ENCODE results near the gene SNURF. TPM values are rescaled to one million over a fixed set of nuclear protein-coding genes. Genes with fewer than 3 reads are reported as not detected.
"Not testable (repeated sequence)": the region's sequence is repeated elsewhere in the genome, so short reads cannot be mapped to it uniquely, and the experiment has no call there.

The SNURF gene
- polyA plus RNA-seq, 1 donor (not counting 4 experiments of a cell fraction or from before 2014, with no cell fraction given), result 11.1 TPM

GRCh38 chr15:24917431-24917830 is 37.4 kb upstream of the SNURF start:
- no peak for DNase-seq (ENCODE audit: low read depth, low spot score)
- Histone ChIP-seq H3K4me3 (ENCODE audit: control insufficient read depth in 2 of 3, extremely low read depth in 1 of 3, insufficient read depth in 2 of 3, low read depth in 1 of 3, low read length in 3 of 3) (no peak overlapping the region), H3K27me3 (ENCODE audit: control insufficient read depth, extremely low read depth, insufficient read depth, low read length) (no peaks in the 10 kb centered on the region), H2AFZ (ENCODE audit: control insufficient read depth, low read length) (no peak overlapping the region), H3K9ac (ENCODE audit: control insufficient read depth, extremely low read depth, insufficient read depth, low read length) (no peak overlapping the region), H3K9me1 (ENCODE audit: control insufficient read depth, extremely low read depth, insufficient read depth, low read length) (no peaks in the 10 kb centered on the region), H3K9me3 (ENCODE audit: control insufficient read depth, low read depth, low read length) (peaks cover 2% of the 10 kb centered on the region), H3K27ac (ENCODE audit: control insufficient read depth, insufficient read depth, low read length) (no peak overlapping the region), H3K79me2 (ENCODE audit: control insufficient read depth, insufficient read depth, low read length) (no peaks in the 10 kb centered on the region), H3K4me1 (ENCODE audit: control insufficient read depth, extremely low read depth, insufficient read depth, low read length) (no peaks in the 10 kb centered on the region), H3K36me3 (ENCODE audit: control insufficient read depth in 2 of 2, extremely low read depth in 1 of 2, insufficient read depth in 2 of 2, low read length in 2 of 2) (no peaks in the 10 kb centered on the region), H4K20me1 (ENCODE audit: control insufficient read depth, extremely low read depth, insufficient read depth, low read length) (no peaks in the 10 kb centered on the region), H3K4me2 (ENCODE audit: control insufficient read depth, extremely low read depth, insufficient read depth, low read depth, low read length) (no peak overlapping the region)
- dilution Hi-C loops (cut with MboI; ENCODE audit: extremely low pct_ligation_motif_present, low sequenced_read_pairs), result no loop called here
- no peak for FAIRE-seq
- TF ChIP-seq, protein P1, sequence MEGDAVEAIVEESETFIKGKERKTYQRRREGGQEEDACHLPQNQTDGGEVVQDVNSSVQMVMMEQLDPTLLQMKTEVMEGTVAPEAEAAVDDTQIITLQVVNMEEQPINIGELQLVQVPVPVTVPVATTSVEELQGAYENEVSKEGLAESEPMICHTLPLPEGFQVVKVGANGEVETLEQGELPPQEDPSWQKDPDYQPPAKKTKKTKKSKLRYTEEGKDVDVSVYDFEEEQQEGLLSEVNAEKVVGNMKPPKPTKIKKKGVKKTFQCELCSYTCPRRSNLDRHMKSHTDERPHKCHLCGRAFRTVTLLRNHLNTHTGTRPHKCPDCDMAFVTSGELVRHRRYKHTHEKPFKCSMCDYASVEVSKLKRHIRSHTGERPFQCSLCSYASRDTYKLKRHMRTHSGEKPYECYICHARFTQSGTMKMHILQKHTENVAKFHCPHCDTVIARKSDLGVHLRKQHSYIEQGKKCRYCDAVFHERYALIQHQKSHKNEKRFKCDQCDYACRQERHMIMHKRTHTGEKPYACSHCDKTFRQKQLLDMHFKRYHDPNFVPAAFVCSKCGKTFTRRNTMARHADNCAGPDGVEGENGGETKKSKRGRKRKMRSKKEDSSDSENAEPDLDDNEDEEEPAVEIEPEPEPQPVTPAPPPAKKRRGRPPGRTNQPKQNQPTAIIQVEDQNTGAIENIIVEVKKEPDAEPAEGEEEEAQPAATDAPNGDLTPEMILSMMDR (optimal IDR thresholded peaks at IDR 0.05 in 1 of 3, IDR thresholded peaks at IDR 0.05 in 1 of 3, conservative IDR thresholded peaks at IDR 0.05 in 1 of 3; ENCODE audit: extremely low read depth in 1 of 3, insufficient read depth in 2 of 3, low read length in 3 of 3), result no peak
- no peak for TF ChIP-seq EZH2 (IDR thresholded peaks at IDR 0.05; ENCODE audit: low read length)

GRCh38 chr15:24919446-24919845 is 35.3 kb upstream of the SNURF start:
- FAIRE-seq (no peak), DNase-seq (ENCODE audit: low read depth, low spot score) (no peak)
- H3K4me3 ChIP-seq (ENCODE audit: control insufficient read depth in 2 of 3, extremely low read depth in 1 of 3, insufficient read depth in 2 of 3, low read depth in 1 of 3, low read length in 3 of 3), result no peak overlapping the region
- no peaks in the 10 kb centered on the region for H3K36me3 ChIP-seq (ENCODE audit: control insufficient read depth in 2 of 2, extremely low read depth in 1 of 2, insufficient read depth in 2 of 2, low read length in 2 of 2)
- H2AFZ ChIP-seq (ENCODE audit: control insufficient read depth, low read length), result no peak overlapping the region
- H4K20me1 ChIP-seq (ENCODE audit: control insufficient read depth, extremely low read depth, insufficient read depth, low read length), result no peaks in the 10 kb centered on the region
- H3K9me3 ChIP-seq (ENCODE audit: control insufficient read depth, low read depth, low read length), result peaks cover 2% of the 10 kb centered on the region
- no peaks in the 10 kb centered on the region for H3K79me2 ChIP-seq (ENCODE audit: control insufficient read depth, insufficient read depth, low read length)
- H3K4me1 ChIP-seq (ENCODE audit: control insufficient read depth, extremely low read depth, insufficient read depth, low read length), result no peaks in the 10 kb centered on the region
- H3K9me1 ChIP-seq (ENCODE audit: control insufficient read depth, extremely low read depth, insufficient read depth, low read length), result no peaks in the 10 kb centered on the region
- TF ChIP-seq EZH2 (IDR thresholded peaks at IDR 0.05; ENCODE audit: low read length), result no peak
- TF ChIP-seq, protein P1 (optimal IDR thresholded peaks at IDR 0.05 in 1 of 3, IDR thresholded peaks at IDR 0.05 in 1 of 3, conservative IDR thresholded peaks at IDR 0.05 in 1 of 3; ENCODE audit: extremely low read depth in 1 of 3, insufficient read depth in 2 of 3, low read length in 3 of 3), result no peak
- dilution Hi-C loops (cut with MboI; ENCODE audit: extremely low pct_ligation_motif_present, low sequenced_read_pairs), result no loop called here
- H3K9ac ChIP-seq (ENCODE audit: control insufficient read depth, extremely low read depth, insufficient read depth, low read length), result no peak overlapping the region
- no peak overlapping the region for H3K4me2 ChIP-seq (ENCODE audit: control insufficient read depth, extremely low read depth, insufficient read depth, low read depth, low read length)
- H3K27ac ChIP-seq (ENCODE audit: control insufficient read depth, insufficient read depth, low read length), result no peak overlapping the region
- H3K27me3 ChIP-seq (ENCODE audit: control insufficient read depth, extremely low read depth, insufficient read depth, low read length), result no peaks in the 10 kb centered on the region

DNA sequence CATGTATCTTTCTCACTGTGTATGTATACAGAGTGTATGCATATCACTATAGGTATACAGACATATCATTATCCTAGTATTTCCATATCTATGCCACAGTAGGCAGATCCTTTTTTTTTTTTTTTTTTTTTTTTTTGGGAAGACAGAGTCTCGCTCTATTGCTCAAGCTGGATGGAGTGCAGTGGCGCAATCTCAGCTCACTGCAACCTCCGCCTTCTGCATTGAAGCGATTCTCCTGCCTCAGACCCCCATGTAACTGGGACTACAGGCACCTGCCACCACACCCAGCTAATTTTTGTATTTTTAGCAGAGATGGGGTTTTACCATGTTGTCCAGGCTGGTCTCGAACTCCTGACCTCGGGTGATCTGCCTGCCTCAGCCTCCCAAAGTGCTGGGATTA is 32.0 kb upstream of the SNURF start:
- H3K4me2 ChIP-seq (ENCODE audit: control insufficient read depth, extremely low read depth, insufficient read depth, low read depth, low read length); H2AFZ ChIP-seq (ENCODE audit: control insufficient read depth, low read length); FAIRE-seq; H3K27ac ChIP-seq (ENCODE audit: control insufficient read depth, insufficient read depth, low read length); dilution Hi-C loops (cut with MboI; ENCODE audit: extremely low pct_ligation_motif_present, low sequenced_read_pairs); H3K27me3 ChIP-seq (ENCODE audit: control insufficient read depth, extremely low read depth, insufficient read depth, low read length); H3K36me3 ChIP-seq (ENCODE audit: control insufficient read depth in 2 of 2, extremely low read depth in 1 of 2, insufficient read depth in 2 of 2, low read length in 2 of 2); H3K9me3 ChIP-seq (ENCODE audit: control insufficient read depth, low read depth, low read length); DNase-seq (ENCODE audit: low read depth, low spot score); H3K79me2 ChIP-seq (ENCODE audit: control insufficient read depth, insufficient read depth, low read length); H3K4me1 ChIP-seq (ENCODE audit: control insufficient read depth, extremely low read depth, insufficient read depth, low read length); H3K9me1 ChIP-seq (ENCODE audit: control insufficient read depth, extremely low read depth, insufficient read depth, low read length); H3K9ac ChIP-seq (ENCODE audit: control insufficient read depth, extremely low read depth, insufficient read depth, low read length); H4K20me1 ChIP-seq (ENCODE audit: control insufficient read depth, extremely low read depth, insufficient read depth, low read length); H3K4me3 ChIP-seq (ENCODE audit: control insufficient read depth in 2 of 3, extremely low read depth in 1 of 3, insufficient read depth in 2 of 3, low read depth in 1 of 3, low read length in 3 of 3): not testable (repeated sequence)
